HepG2 (cell line): ENCODE measurements around the gene NT5C1A. TPM values are rescaled to one million over a fixed set of nuclear protein-coding genes. Genes with fewer than 3 reads are reported as not detected.

Experiments used
- ATAC-seq: fragments of 200-7000 bp; cut with Tn5 transposase; 3 replicates; pipeline ENCODE4 v1.9.1; 2020; ENCODE audit warnings: mild to moderate bottlenecking, moderate library complexity
- BruUV-seq: library from RNA; stranded (reverse); fragments of 400-500 nt; replicated peaks from 2 replicates; lab custom pipeline; 2021; lab: Mats Ljungman, UMichigan
- CTCF ChIA-PET: fragments of 300-600 bp; formaldehyde crosslinking; extraction: SDS; loops from one replicate; lab custom pipeline; 2021; ENCODE audit warnings: low total read pairs, inconsistent platforms, low intra/inter-chr PET ratio; lab: Yijun Ruan, JAX
- POLR2A ChIA-PET: fragments of 350-600 bp; sonication (Branson Sonifier 250); formaldehyde crosslinking; loops from one replicate; lab custom pipeline; 2020; ENCODE audit warnings: antibody characterized with exemption, inconsistent platforms; lab: Yijun Ruan, JAX
- DNase-seq: peaks from one replicate; pipeline ENCODE4 v3.0.0-alpha.2; 2015; ENCODE audit warnings: low spot score
- FAIRE-seq: peaks from 3 replicates; lab custom pipeline; 2011; peaks lifted over from hg19 to GRCh38; lab: Jason Lieb, UNC
- H2AFZ ChIP-seq: one replicate; pipeline ENCODE4 v1.6.1; 2011; ENCODE audit warnings: low read length, inconsistent platforms
- H3K27ac ChIP-seq: fragments of 300-600 bp; 3 replicates; pipeline ENCODE4 v1.8.0; 2011; ENCODE audit warnings: mixed run types, mild to moderate bottlenecking, mixed read lengths, low read length, inconsistent platforms; ENCODE audit not compliant: insufficient read depth; ENCODE audit errors: extremely low read length
- H3K27me3 ChIP-seq, 2 experiments: fragments of 200-600 bp in 1 of 2; 2 replicates in 1 of 2; 3 replicates in 1 of 2; pipeline versions ENCODE4 v1.6.0 to v1.8.0; 2011; ENCODE audit warnings: low read length in 2 of 2, mild to moderate bottlenecking in 2 of 2, moderate library complexity in 2 of 2, inconsistent platforms in 1 of 2; ENCODE audit not compliant: insufficient read depth in 2 of 2, control insufficient read depth in 1 of 2
- H3K36me3 ChIP-seq, 2 experiments: fragments of 200-600 bp in 1 of 2; replicated peaks in 1 of 2; 2 replicates in 1 of 2; 3 replicates in 1 of 2; pipeline versions ENCODE4 v1.5.1 to v1.8.0; 2011; ENCODE audit warnings: low read length in 2 of 2, inconsistent platforms in 1 of 2; ENCODE audit not compliant: insufficient read depth in 2 of 2, control insufficient read depth in 1 of 2
- H3K4me1 ChIP-seq: 2 replicates; pipeline ENCODE4 v1.5.1; 2012; ENCODE audit warnings: low read length, inconsistent platforms; ENCODE audit not compliant: insufficient read depth
- H3K4me2 ChIP-seq: 2 replicates; pipeline ENCODE4 v1.6.0; 2011; ENCODE audit warnings: low read depth, low read length, inconsistent platforms
- H3K4me3 ChIP-seq, 3 experiments: fragments of 200-600 bp in 1 of 3; sonication (generic), shearing (Covaris generic) in 1 of 3; replicated peaks in 1 of 3; 2 replicates each; pipeline ENCODE4 v1.5.1; 2011 to 2016; ENCODE audit warnings: low read length in 3 of 3, inconsistent platforms in 2 of 3, low read depth in 2 of 3, mild to moderate bottlenecking in 2 of 3, control low read depth in 1 of 3, mixed read lengths in 1 of 3; ENCODE audit not compliant: insufficient read depth in 1 of 3
- H3K79me2 ChIP-seq: one replicate; pipeline ENCODE4 v1.6.1; 2011; ENCODE audit warnings: low read length, inconsistent platforms; ENCODE audit not compliant: insufficient read depth
- H3K9ac ChIP-seq: 2 replicates; pipeline ENCODE4 v1.6.0; 2011; ENCODE audit warnings: mild to moderate bottlenecking, low read depth, low read length, inconsistent platforms; ENCODE audit not compliant: insufficient read depth
- H3K9me3 ChIP-seq: 2 replicates; pipeline ENCODE4 v1.5.1; 2012; ENCODE audit warnings: mild to moderate bottlenecking, low read length
- H4K20me1 ChIP-seq: 2 replicates; pipeline ENCODE4 v1.6.0; 2011; ENCODE audit warnings: inconsistent platforms, mild to moderate bottlenecking, low read length, moderate library complexity; ENCODE audit not compliant: insufficient read depth
- HNF4A ChIP-seq: sonication (generic); formaldehyde crosslinking; IDR thresholded peaks from 2 replicates; pipeline ENCODE4 v1.4.0; 2020; ENCODE audit warnings: missing genetic modification reagents
- JUN ChIP-seq: sonication (generic); formaldehyde crosslinking; IDR thresholded peaks from 2 replicates; pipeline ENCODE4 v1.4.0; 2020; ENCODE audit warnings: mild to moderate bottlenecking, missing genetic modification reagents
- KMT2A ChIP-seq: sonication (generic); formaldehyde crosslinking; IDR thresholded peaks from 2 replicates; pipeline ENCODE4 v1.4.0; 2020; ENCODE audit warnings: missing genetic modification reagents
- MTA3 ChIP-seq: sonication (generic); formaldehyde crosslinking; IDR thresholded peaks from 2 replicates; pipeline ENCODE4 v1.4.0; 2020; ENCODE audit warnings: missing genetic modification reagents
- REL ChIP-seq: sonication (generic); formaldehyde crosslinking; conservative IDR thresholded peaks from 2 replicates; pipeline ENCODE4 v1.8.0; 2022; ENCODE audit warnings: mild to moderate bottlenecking, missing genetic modification reagents, moderate library complexity
- SNAI1 ChIP-seq: sonication (generic); formaldehyde crosslinking; IDR thresholded peaks from 2 replicates; pipeline ENCODE4 v1.5.0; 2020; ENCODE audit warnings: mild to moderate bottlenecking, missing genetic modification reagents, borderline replicate concordance
- ZNF234 ChIP-seq: sonication (generic); formaldehyde crosslinking; conservative IDR thresholded peaks from 2 replicates; pipeline ENCODE4 v1.5.1; 2020; ENCODE audit warnings: mild to moderate bottlenecking, missing genetic modification reagents
- ZNF501 ChIP-seq: sonication (generic); formaldehyde crosslinking; IDR thresholded peaks from 2 replicates; pipeline ENCODE4 v1.5.1; 2020; ENCODE audit warnings: mild to moderate bottlenecking, moderate library complexity, missing genetic modification reagents
- ZNF878 ChIP-seq: sonication (generic); formaldehyde crosslinking; IDR thresholded peaks from 2 replicates; pipeline ENCODE4 v1.8.1; 2023; ENCODE audit warnings: mild to moderate bottlenecking, missing genetic modification reagents, moderate library complexity
- WGBS: methylation state at CpG from one replicate; pipeline ENCODE4 v1.1.6; 2017; ENCODE audit warnings: low lambda C conversion rate; 5-methylcytosine and 5-hydroxymethylcytosine counted together
- in situ Hi-C: cut with HindIII; loops from 2 replicates; pipeline ENCODE4 v1.10.0; 2017; ENCODE audit warnings: low pct_unique_long_range_greater_than_20kb; ENCODE audit not compliant: extremely low pct_ligation_motif_present
- intact Hi-C: fragments of 100-400 bp; cut with micrococcal nuclease; formaldehyde crosslinking; loops from one replicate; pipeline ENCODE4 v1.10.0; 2022; ENCODE audit not compliant: unreplicated experiment
- polyA plus RNA-seq, 8 experiments: library from polyadenylated mRNA; depleted of rRNA in 3 of 8; stranded (reverse) in 7 of 8; unstranded in 1 of 8; fragments of >200 nt; fragmentation: Illumina TruSeq in 4 of 8; extraction: Trizol in 4 of 8; gene quantifications; 2 replicates each; pipeline versions ENCODE4 v1.2.1 to v1.2.3, GENCODE V29; 2011 to 2016; ENCODE audit warnings: low read depth in 4 of 8, missing spikeins in 1 of 8, mixed read lengths in 1 of 8; ENCODE audit not compliant: insufficient read depth in 1 of 8
- total RNA-seq, 5 experiments: library from RNA; depleted of rRNA; stranded (reverse); fragments of >200 nt; fragmentation: Illumina TruSeq; extraction: Trizol; gene quantifications; 2 replicates each; pipeline ENCODE4 v1.2.3, GENCODE V29; 2016; ENCODE audit warnings: low read depth in 1 of 5
- TF ChIP-seq, protein P1 (sequence below): sonication (generic); formaldehyde crosslinking; IDR thresholded peaks from 2 replicates; pipeline ENCODE4 v1.8.1; 2022; ENCODE audit warnings: low read depth, mild to moderate bottlenecking, missing genetic modification reagents

Gene NT5C1A
- total and polyA plus RNA-seq, 2 of the 13 experiments (the other 11 are each of a cell fraction or from before 2014, with no cell fraction given): not detected

DNA sequence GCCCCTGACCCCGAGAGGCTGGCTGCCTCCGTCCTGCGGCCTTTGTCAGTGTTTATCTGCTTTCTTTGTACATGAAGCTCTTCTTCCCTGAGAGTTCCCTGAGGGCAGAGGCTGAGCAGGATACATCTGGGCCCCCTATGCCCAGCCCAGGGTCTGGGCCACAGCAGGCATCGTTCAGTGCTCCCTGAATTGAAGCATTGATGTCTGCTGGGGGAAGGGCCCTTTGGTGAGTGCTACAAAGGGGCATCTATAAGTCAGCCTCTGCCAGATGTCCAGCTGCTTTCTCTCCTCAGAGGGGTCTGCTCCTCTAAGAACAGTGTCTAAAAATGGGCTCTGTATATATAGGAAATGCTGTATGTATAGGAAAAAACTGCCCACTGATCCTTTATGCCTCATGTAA is 34.5 kb downstream of the NT5C1A start:
- H3K27me3 ChIP-seq: peaks cover 1 to 51% of the 10 kb centered on the region in 2 experiments; a peak in 4 of 5 replicates
- no peak overlapping the region for H2AFZ ChIP-seq
- intact Hi-C loops (no loop called here), in situ Hi-C loops (no loop called here)
- H3K27ac ChIP-seq: no peak overlapping the region
- CTCF ChIA-PET: no interaction called here
- no peaks in the 10 kb centered on the region for H3K79me2 ChIP-seq
- WGBS: 38% methylated on average over 4 of the region's 4 CpGs
- FAIRE-seq (no peak), DNase-seq (no peak), ATAC-seq (no peak)
- BruUV-seq: no TSS peak
- H4K20me1 ChIP-seq: no peaks in the 10 kb centered on the region
- TF ChIP-seq HNF4A: no peak
- no peak for TF ChIP-seq MTA3 (CRISPR knock-in tag)
- no peak for TF ChIP-seq ZNF878 (CRISPR knock-in tag)
- no peak for TF ChIP-seq JUN (CRISPR knock-in tag)
- TF ChIP-seq, protein P1, sequence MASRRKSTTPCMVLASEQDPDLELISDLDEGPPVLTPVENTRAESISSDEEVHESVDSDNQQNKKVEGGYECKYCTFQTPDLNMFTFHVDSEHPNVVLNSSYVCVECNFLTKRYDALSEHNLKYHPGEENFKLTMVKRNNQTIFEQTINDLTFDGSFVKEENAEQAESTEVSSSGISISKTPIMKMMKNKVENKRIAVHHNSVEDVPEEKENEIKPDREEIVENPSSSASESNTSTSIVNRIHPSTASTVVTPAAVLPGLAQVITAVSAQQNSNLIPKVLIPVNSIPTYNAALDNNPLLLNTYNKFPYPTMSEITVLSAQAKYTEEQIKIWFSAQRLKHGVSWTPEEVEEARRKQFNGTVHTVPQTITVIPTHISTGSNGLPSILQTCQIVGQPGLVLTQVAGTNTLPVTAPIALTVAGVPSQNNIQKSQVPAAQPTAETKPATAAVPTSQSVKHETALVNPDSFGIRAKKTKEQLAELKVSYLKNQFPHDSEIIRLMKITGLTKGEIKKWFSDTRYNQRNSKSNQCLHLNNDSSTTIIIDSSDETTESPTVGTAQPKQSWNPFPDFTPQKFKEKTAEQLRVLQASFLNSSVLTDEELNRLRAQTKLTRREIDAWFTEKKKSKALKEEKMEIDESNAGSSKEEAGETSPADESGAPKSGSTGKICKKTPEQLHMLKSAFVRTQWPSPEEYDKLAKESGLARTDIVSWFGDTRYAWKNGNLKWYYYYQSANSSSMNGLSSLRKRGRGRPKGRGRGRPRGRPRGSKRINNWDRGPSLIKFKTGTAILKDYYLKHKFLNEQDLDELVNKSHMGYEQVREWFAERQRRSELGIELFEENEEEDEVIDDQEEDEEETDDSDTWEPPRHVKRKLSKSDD (CRISPR knock-in tag): no peak
- TF ChIP-seq ZNF501 (CRISPR knock-in tag): no peak
- no peak for TF ChIP-seq KMT2A (CRISPR knock-in tag)
- H3K4me3 ChIP-seq: no peak overlapping the region
- POLR2A ChIA-PET: no interaction called here
- H3K4me1 ChIP-seq: no peaks in the 10 kb centered on the region
- no peak overlapping the region for H3K4me2 ChIP-seq
- H3K9ac ChIP-seq: no peak overlapping the region
- H3K36me3 ChIP-seq: no peaks in the 10 kb centered on the region
- no peaks in the 10 kb centered on the region for H3K9me3 ChIP-seq

DNA sequence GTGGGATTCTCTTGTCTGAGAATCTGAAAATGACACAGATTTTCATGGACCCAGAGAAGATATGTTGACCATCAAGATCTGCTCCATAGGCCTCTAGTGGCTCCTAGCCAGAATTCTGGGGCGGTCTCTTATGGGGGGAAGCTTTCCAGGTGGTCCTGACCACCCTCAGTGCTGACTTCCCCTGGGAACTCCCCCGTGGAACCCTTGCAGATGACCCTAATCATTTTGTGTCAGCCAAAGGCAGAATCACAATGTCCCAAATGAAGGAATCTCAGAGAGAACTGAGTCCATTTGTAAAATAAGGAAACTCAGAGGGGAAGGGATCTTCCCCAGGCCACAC is 36.1 kb downstream of the NT5C1A start:
- DNase-seq (no peak), ATAC-seq (no peak), FAIRE-seq (no peak)
- H2AFZ ChIP-seq: no peak overlapping the region
- H3K9me3 ChIP-seq: no peaks in the 10 kb centered on the region
- no peak overlapping the region for H3K4me2 ChIP-seq
- TF ChIP-seq SNAI1 (CRISPR knock-in tag): no peak
- TF ChIP-seq REL (CRISPR knock-in tag): no peak
- no peak for TF ChIP-seq ZNF234 (CRISPR knock-in tag)
- in situ Hi-C loops (no loop called here), intact Hi-C loops (no loop called here)
- H3K4me3 ChIP-seq: no peak overlapping the region
- H3K79me2 ChIP-seq: no peaks in the 10 kb centered on the region
- H3K9ac ChIP-seq: no peak overlapping the region
- ChIA-PET CTCF (no interaction called here), POLR2A (no interaction called here)
- H3K4me1 ChIP-seq: no peaks in the 10 kb centered on the region
- H3K27ac ChIP-seq: no peak overlapping the region
- H3K27me3 ChIP-seq: peaks cover 1 to 63% of the 10 kb centered on the region in 2 experiments; a peak in 4 of 5 replicates
- WGBS: 0% methylated on average over 2 of the region's 2 CpGs
- no peaks in the 10 kb centered on the region for H4K20me1 ChIP-seq
- H3K36me3 ChIP-seq: no peaks in the 10 kb centered on the region
- BruUV-seq: no TSS peak
